Calu3 (cell line): ENCODE results near the gene FGFBP2. TPM values are rescaled to one million over a fixed set of nuclear protein-coding genes. Genes with fewer than 3 reads are reported as not detected.
"Not testable (repeated sequence)": the region's sequence is repeated elsewhere in the genome, so short reads cannot be mapped to it uniquely, and the experiment has no call there.

ENCODE experiments used
- BruUV-seq: library from RNA; stranded (reverse); fragments of 400-500 nt; replicated peaks from 2 replicates; lab custom pipeline; 2021; lab: Mats Ljungman, UMichigan
- CTCF ChIA-PET: fragments of 300-600 bp; sonication (Branson Sonifier 250); formaldehyde crosslinking; loops from one replicate; lab custom pipeline; 2022; ENCODE audit warnings: antibody characterized with exemption; lab: Charles Lee
- DNase-seq: peaks from one replicate; pipeline ENCODE4 v3.0.0; 2022
- H3K27ac Mint-ChIP-seq: one replicate; pipeline ENCODE4 v1.8.0; 2022; ENCODE audit warnings: mixed read lengths; ENCODE audit not compliant: unreplicated experiment
- H3K27me3 Mint-ChIP-seq: one replicate; pipeline ENCODE4 v1.8.0; 2022; ENCODE audit warnings: mixed read lengths; ENCODE audit not compliant: unreplicated experiment
- H3K36me3 Mint-ChIP-seq: one replicate; pipeline ENCODE4 v1.8.0; 2022; ENCODE audit warnings: mild to moderate bottlenecking, moderate library complexity, mixed read lengths; ENCODE audit not compliant: insufficient read depth, unreplicated experiment
- H3K4me1 Mint-ChIP-seq: one replicate; pipeline ENCODE4 v1.8.0; 2022; ENCODE audit warnings: mild to moderate bottlenecking, low read depth, mixed read lengths; ENCODE audit not compliant: unreplicated experiment
- H3K4me3 Mint-ChIP-seq: one replicate; pipeline ENCODE4 v1.8.0; 2022; ENCODE audit warnings: mild to moderate bottlenecking, low read depth, moderate library complexity, mixed read lengths; ENCODE audit not compliant: unreplicated experiment
- H3K9me3 Mint-ChIP-seq: one replicate; pipeline ENCODE4 v1.8.0; 2022; ENCODE audit warnings: low read depth, mixed read lengths; ENCODE audit not compliant: unreplicated experiment
- intact Hi-C: fragments of 100-400 bp; cut with micrococcal nuclease; formaldehyde crosslinking; loops from one replicate; pipeline ENCODE4 v1.10.0; 2022; ENCODE audit not compliant: unreplicated experiment
- total RNA-seq: library from RNA; stranded (reverse); gene quantifications from 2 replicates; pipeline ENCODE4 v1.2.3, GENCODE V29; 2022
- TF ChIP-seq, protein P1 (sequence below): fragments of 200-600 bp; IDR thresholded peaks from one replicate; pipeline ENCODE4 v1.8.0; 2022; ENCODE audit warnings: antibody characterized with exemption; ENCODE audit not compliant: unreplicated experiment

Gene FGFBP2
- total RNA-seq, 1 experiment from 2014 or later: not detected

GRCh38 chr4:15918484-15919129 is 44.4 kb downstream of the FGFBP2 start:
- H3K9me3 Mint-ChIP-seq: peaks cover 1% of the 10 kb centered on the region
- no peaks in the 10 kb centered on the region for H3K27me3 Mint-ChIP-seq
- peak overlapping the region; percentile 63 for H3K4me3 Mint-ChIP-seq
- no TSS peak for BruUV-seq
- peak overlapping the region; percentile 89 for H3K27ac Mint-ChIP-seq
- peak; percentile 52 for DNase-seq
- peaks cover 72% of the 10 kb centered on the region for H3K4me1 Mint-ChIP-seq
- TF ChIP-seq, protein P1, sequence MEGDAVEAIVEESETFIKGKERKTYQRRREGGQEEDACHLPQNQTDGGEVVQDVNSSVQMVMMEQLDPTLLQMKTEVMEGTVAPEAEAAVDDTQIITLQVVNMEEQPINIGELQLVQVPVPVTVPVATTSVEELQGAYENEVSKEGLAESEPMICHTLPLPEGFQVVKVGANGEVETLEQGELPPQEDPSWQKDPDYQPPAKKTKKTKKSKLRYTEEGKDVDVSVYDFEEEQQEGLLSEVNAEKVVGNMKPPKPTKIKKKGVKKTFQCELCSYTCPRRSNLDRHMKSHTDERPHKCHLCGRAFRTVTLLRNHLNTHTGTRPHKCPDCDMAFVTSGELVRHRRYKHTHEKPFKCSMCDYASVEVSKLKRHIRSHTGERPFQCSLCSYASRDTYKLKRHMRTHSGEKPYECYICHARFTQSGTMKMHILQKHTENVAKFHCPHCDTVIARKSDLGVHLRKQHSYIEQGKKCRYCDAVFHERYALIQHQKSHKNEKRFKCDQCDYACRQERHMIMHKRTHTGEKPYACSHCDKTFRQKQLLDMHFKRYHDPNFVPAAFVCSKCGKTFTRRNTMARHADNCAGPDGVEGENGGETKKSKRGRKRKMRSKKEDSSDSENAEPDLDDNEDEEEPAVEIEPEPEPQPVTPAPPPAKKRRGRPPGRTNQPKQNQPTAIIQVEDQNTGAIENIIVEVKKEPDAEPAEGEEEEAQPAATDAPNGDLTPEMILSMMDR: no peak
- CTCF ChIA-PET: interaction anchor here (1.2 to 2.4 kb wide), 2 partner anchors 13 to 38 kb away, joined by 5 to 6 read pairs; no protein-coding TSS in a partner anchor
- intact Hi-C loops: no loop called here
- H3K36me3 Mint-ChIP-seq: peaks cover 35% of the 10 kb centered on the region

DNA sequence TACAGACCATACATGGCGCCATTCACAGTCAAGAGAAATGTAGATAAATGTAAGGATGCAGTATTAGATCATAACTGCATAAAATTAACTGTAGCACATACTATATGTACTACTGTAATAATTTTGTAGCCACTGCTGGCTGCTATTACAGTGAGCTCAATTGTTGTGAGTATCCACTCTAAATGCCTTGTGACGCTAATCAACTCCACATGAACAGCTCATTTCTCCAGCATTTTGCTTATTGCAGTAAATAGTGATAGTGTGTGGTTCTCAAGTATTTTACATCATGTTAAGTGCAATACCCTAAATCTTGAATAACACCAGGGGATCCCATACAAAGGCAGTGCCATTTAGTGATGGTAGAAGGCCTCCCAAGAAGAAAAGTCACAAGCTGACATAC is 45.7 kb downstream of the FGFBP2 start:
- Mint-ChIP-seq H3K36me3 (peaks cover 36% of the 10 kb centered on the region), H3K4me3 (no peak overlapping the region), H3K4me1 (peaks cover 64% of the 10 kb centered on the region), H3K27ac (no peak overlapping the region), H3K9me3 (no peaks in the 10 kb centered on the region), H3K27me3 (no peaks in the 10 kb centered on the region)
- TF ChIP-seq, protein P1: no peak
- no TSS peak for BruUV-seq
- DNase-seq: no peak
- CTCF ChIA-PET: interaction anchor here (2.4 kb wide), 1 partner anchor 39 kb away, joined by 6 read pairs; no protein-coding TSS in a partner anchor
- intact Hi-C loops: no loop called here

DNA sequence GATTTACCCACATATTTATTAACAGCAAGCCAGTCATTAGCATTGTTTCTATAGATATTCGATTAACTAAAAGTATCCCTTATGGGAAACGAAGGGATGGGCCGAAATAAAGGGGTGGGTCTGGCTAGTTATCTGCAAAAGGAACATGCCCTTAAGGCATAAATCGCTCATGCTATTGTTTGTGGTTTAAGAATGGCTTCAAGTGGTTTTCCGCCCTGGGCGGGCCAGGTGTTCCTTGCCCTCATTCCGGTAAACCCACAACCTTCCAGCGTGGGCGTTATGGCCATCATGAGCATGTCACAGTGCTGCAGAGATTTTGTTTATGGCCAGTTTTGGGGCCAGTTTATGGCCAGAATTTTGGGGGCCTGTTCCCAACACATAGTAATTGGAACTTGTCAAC is 46.6 kb downstream of the FGFBP2 start:
- Mint-ChIP-seq H3K36me3 (peaks cover 30% of the 10 kb centered on the region), H3K4me1 (peaks cover 54% of the 10 kb centered on the region)
- H3K4me3 Mint-ChIP-seq, intact Hi-C loops, DNase-seq, CTCF ChIA-PET, H3K27me3 Mint-ChIP-seq, BruUV-seq, H3K27ac Mint-ChIP-seq, H3K9me3 Mint-ChIP-seq: not testable (repeated sequence)

GRCh38 chr4:15914736-15915135 is 48.2 kb downstream of the FGFBP2 start:
- TF ChIP-seq, protein P1: no peak
- CTCF ChIA-PET: no interaction called here
- BruUV-seq: no TSS peak
- Mint-ChIP-seq H3K36me3 (peaks cover 20% of the 10 kb centered on the region), H3K4me3 (no peak overlapping the region), H3K27me3 (no peaks in the 10 kb centered on the region), H3K27ac (peak overlapping the region; percentile 83), H3K9me3 (no peaks in the 10 kb centered on the region), H3K4me1 (peaks cover 44% of the 10 kb centered on the region)
- DNase-seq: no peak
- intact Hi-C loops: no loop called here

DNA sequence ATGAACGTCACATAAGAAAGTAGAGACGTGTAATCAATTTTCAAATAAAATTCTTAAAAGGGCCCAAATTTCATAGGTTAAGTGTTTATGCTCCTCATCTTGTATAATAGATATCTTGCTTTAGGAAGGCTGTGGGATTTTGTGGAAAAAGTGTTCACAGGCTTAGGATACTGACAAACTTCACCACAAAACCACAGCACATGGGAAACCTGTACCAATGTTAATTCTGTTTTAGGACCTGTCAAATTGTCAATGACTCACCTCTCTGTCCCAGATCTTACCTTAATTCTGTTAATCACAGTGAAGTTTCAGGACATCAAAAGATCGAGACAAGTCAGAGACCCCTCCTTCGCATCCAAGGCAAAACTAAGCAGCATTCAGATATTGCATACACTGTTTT is 48.7 kb downstream of the FGFBP2 start:
- peak overlapping the region; percentile 83 for H3K27ac Mint-ChIP-seq
- no peaks in the 10 kb centered on the region for H3K9me3 Mint-ChIP-seq
- H3K36me3 Mint-ChIP-seq: peaks cover 17% of the 10 kb centered on the region
- intact Hi-C loops: no loop called here
- CTCF ChIA-PET: interaction anchor here (1.1 to 1.2 kb wide), 2 partner anchors 17 to 41 kb away, joined by 3 to 4 read pairs; no protein-coding TSS in a partner anchor
- H3K4me1 Mint-ChIP-seq: peaks cover 40% of the 10 kb centered on the region
- H3K27me3 Mint-ChIP-seq: no peaks in the 10 kb centered on the region
- no TSS peak for BruUV-seq
- no peak overlapping the region for H3K4me3 Mint-ChIP-seq
- TF ChIP-seq, protein P1: no peak
- no peak for DNase-seq
